Lower lobe of right lung (tissue), 2 donors: Measurements from ENCODE around the gene DCUN1D2. TPM values are rescaled to one million over a fixed set of nuclear protein-coding genes. Genes with fewer than 3 reads are reported as not detected.

Source experiments
- ATAC-seq, 2 donors: fragments of 200-7000 bp; cut with Tn5 transposase; one replicate each; pipeline ENCODE4 v1.9.1; 2020 to 2022; ENCODE audit warnings: mild to moderate bottlenecking in 2 of 2, moderate library complexity in 2 of 2
- DNase-seq: peaks from one replicate; pipeline ENCODE4 v3.0.0-alpha.2; 2020
- H3K27ac ChIP-seq: fragments of 200-600 bp; one replicate; pipeline ENCODE4 v1.8.0; 2022
- H3K27me3 ChIP-seq: fragments of 200-600 bp; one replicate; pipeline ENCODE4 v1.8.0; 2022; ENCODE audit warnings: low read depth
- H3K36me3 ChIP-seq: fragments of 200-600 bp; one replicate; pipeline ENCODE4 v1.8.0; 2022; ENCODE audit warnings: mild to moderate bottlenecking
- H3K4me1 ChIP-seq: fragments of 200-600 bp; one replicate; pipeline ENCODE4 v1.8.0; 2022
- H3K4me3 ChIP-seq: fragments of 200-600 bp; one replicate; pipeline ENCODE4 v1.8.0; 2022; ENCODE audit warnings: mild to moderate bottlenecking
- H3K9me3 ChIP-seq: fragments of 200-600 bp; one replicate; pipeline ENCODE4 v1.8.0; 2022
- CTCF ChIP-seq: fragments of 200-600 bp; IDR thresholded peaks from one replicate; pipeline ENCODE4 v1.8.0; 2022; ENCODE audit warnings: antibody characterized with exemption, mild to moderate bottlenecking
- intact Hi-C: fragments of 100-400 bp; cut with DNase I; formaldehyde crosslinking; loops from one replicate; pipeline ENCODE4 v1.11.0; 2022
- total RNA-seq: library from RNA; stranded (reverse); fragmentation: NEBNext Ultra II Directional; extraction: Animal tissue kit (Norgen Biotek cat#: 25700); gene quantifications from one replicate; pipeline ENCODE4 v1.2.1, GENCODE V29; 2021
- donor health status: DM: no; HTN: yes; CAD: no; lungs with severe emphysema.

DCUN1D2 gene
- total RNA-seq, 1 donor from 2014 or later: 16.8 TPM

- H3K27ac ChIP-seq: no peak overlapping the region
- no peak for TF ChIP-seq CTCF
- no peak for ATAC-seq
These were observed 76.2 kb downstream of the DCUN1D2 start for GRCh38 chr13:113414335-113414734.

GRCh38 chr13:113413898-113414282, 76.6 kb downstream of the DCUN1D2 start:
- H3K4me3 ChIP-seq: no peak overlapping the region
- no peak overlapping the region for H3K27ac ChIP-seq
- no peaks in the 10 kb centered on the region for H3K4me1 ChIP-seq
- ATAC-seq (peak; percentile 34 to 58), DNase-seq (no peak)
- intact Hi-C loops: no loop called here
- no peaks in the 10 kb centered on the region for H3K36me3 ChIP-seq
- no peaks in the 10 kb centered on the region for H3K9me3 ChIP-seq
- no peak for TF ChIP-seq CTCF
- H3K27me3 ChIP-seq: no peaks in the 10 kb centered on the region

More at GRCh38 chr13:113414335-113414734, 76.2 kb downstream of the DCUN1D2 start:
- DNase-seq: no peak
- no peaks in the 10 kb centered on the region for H3K36me3 ChIP-seq
- H3K27me3 ChIP-seq: no peaks in the 10 kb centered on the region
- intact Hi-C loops: no loop called here
- H3K4me1 ChIP-seq: no peaks in the 10 kb centered on the region
- H3K9me3 ChIP-seq: no peaks in the 10 kb centered on the region
- no peak overlapping the region for H3K4me3 ChIP-seq

GRCh38 chr13:113413178-113413897, 77.2 kb downstream of the DCUN1D2 start:
- Histone ChIP-seq H3K9me3 (no peaks in the 10 kb centered on the region), H3K27me3 (peaks cover under 1% of the 10 kb centered on the region), H3K4me3 (no peak overlapping the region), H3K27ac (no peak overlapping the region), H3K36me3 (no peaks in the 10 kb centered on the region), H3K4me1 (no peaks in the 10 kb centered on the region)
- peak in 1 of 2 donors; percentile 13 for ATAC-seq
- intact Hi-C loops: no loop called here
- peak; percentile 39 for DNase-seq
- no peak for TF ChIP-seq CTCF

- Histone ChIP-seq H3K27ac (no peak overlapping the region), H3K27me3 (peaks cover 10% of the 10 kb centered on the region), H3K4me3 (no peak overlapping the region), H3K4me1 (no peaks in the 10 kb centered on the region), H3K9me3 (no peaks in the 10 kb centered on the region), H3K36me3 (no peaks in the 10 kb centered on the region)
- TF ChIP-seq CTCF: no peak
- no peak for ATAC-seq
- intact Hi-C loops: no loop called here
- peak; percentile 24 for DNase-seq
These were observed 78.1 kb downstream of the DCUN1D2 start for GRCh38 chr13:113412440-113412839.

- peaks cover 20% of the 10 kb centered on the region for H3K27me3 ChIP-seq
- H3K36me3 ChIP-seq: no peaks in the 10 kb centered on the region
- no peak overlapping the region for H3K4me3 ChIP-seq
- TF ChIP-seq CTCF: no peak
- intact Hi-C loops: no loop called here
- DNase-seq (peak; percentile 37), ATAC-seq (peak in 1 of 2 donors; percentile 18)
- H3K4me1 ChIP-seq: no peaks in the 10 kb centered on the region
- no peaks in the 10 kb centered on the region for H3K9me3 ChIP-seq
- no peak overlapping the region for H3K27ac ChIP-seq
These were observed 79.1 kb downstream of the DCUN1D2 start for GRCh38 chr13:113411216-113412023.
